OCI-LY7 (cell line): ENCODE data around the gene OR6Y1. TPM values are rescaled to one million over a fixed set of nuclear protein-coding genes. Genes with fewer than 3 reads are reported as not detected.

Experiments
- BruUV-seq: library from RNA; stranded (reverse); fragments of 400-500 nt; replicated peaks from 2 replicates; lab custom pipeline; 2021; lab: Mats Ljungman, UMichigan
- CTCF ChIA-PET: fragments of 300-600 bp; sonication (Branson Sonifier 250); formaldehyde crosslinking; loops from one replicate; lab custom pipeline; 2022; ENCODE audit warnings: antibody characterized with exemption; ENCODE audit not compliant: unreplicated experiment; lab: Charles Lee
- POLR2A ChIA-PET: fragments of 300-600 bp; sonication (Branson Sonifier 250); formaldehyde crosslinking; loops from one replicate; lab custom pipeline; 2022; ENCODE audit warnings: antibody characterized with exemption; lab: Charles Lee
- DNase-seq: peaks from one replicate; pipeline ENCODE4 v3.0.0-alpha.2; 2015; ENCODE audit warnings: low spot score
- H2AFZ ChIP-seq: fragments of 200-600 bp; sonication (generic), shearing (Covaris generic); 2 replicates; pipeline ENCODE4 v1.6.1; 2014; ENCODE audit warnings: mild to moderate bottlenecking, antibody characterized with exemption, low read length, moderate library complexity
- H3K27ac ChIP-seq: fragments of 200-600 bp; sonication (generic); 2 replicates; pipeline ENCODE4 v1.5.1; 2014; ENCODE audit warnings: mixed run types, low read depth, mild to moderate bottlenecking, moderate library complexity, low read length, inconsistent platforms; ENCODE audit not compliant: poor library complexity, severe bottlenecking
- H3K36me3 ChIP-seq: fragments of 200-600 bp; sonication (generic); 2 replicates; pipeline ENCODE4 v1.6.1; 2014; ENCODE audit warnings: mild to moderate bottlenecking, antibody characterized with exemption, low read length, moderate library complexity, mixed read lengths; ENCODE audit not compliant: insufficient read depth
- H3K4me1 ChIP-seq: fragments of 200-600 bp; sonication (generic); 2 replicates; pipeline ENCODE4 v1.5.1; 2014; ENCODE audit warnings: mild to moderate bottlenecking, low read length; ENCODE audit not compliant: insufficient read depth, poor library complexity, severe bottlenecking
- H3K4me2 ChIP-seq: fragments of 200-600 bp; sonication (generic); 2 replicates; pipeline ENCODE4 v1.6.1; 2014; ENCODE audit warnings: mild to moderate bottlenecking, low read length
- H3K4me3 ChIP-seq: fragments of 200-600 bp; sonication (generic); 2 replicates; pipeline ENCODE4 v1.5.1; 2014; ENCODE audit warnings: mild to moderate bottlenecking, low read depth, low read length; ENCODE audit not compliant: poor library complexity, severe bottlenecking
- H3K79me2 ChIP-seq: fragments of 200-600 bp; sonication (generic); 2 replicates; pipeline ENCODE4 v1.6.1; 2016; ENCODE audit warnings: low read depth, mild to moderate bottlenecking, low read length, moderate library complexity, mixed read lengths; ENCODE audit not compliant: insufficient read depth
- H3K9me2 ChIP-seq: fragments of 200-600 bp; sonication (generic); 2 replicates; pipeline ENCODE4 v1.6.1; 2016; ENCODE audit warnings: mild to moderate bottlenecking, low read length, mixed read lengths; ENCODE audit not compliant: insufficient read depth
- H3K9me3 ChIP-seq: fragments of 200-600 bp; sonication (generic); 2 replicates; pipeline ENCODE4 v1.6.1; 2014; ENCODE audit warnings: mild to moderate bottlenecking, mixed run types, low read length, mixed read lengths
- H4K20me1 ChIP-seq: fragments of 200-600 bp; sonication (generic); 2 replicates; pipeline ENCODE4 v1.6.1; 2014; ENCODE audit warnings: mild to moderate bottlenecking, antibody characterized with exemption, low read length, moderate library complexity, mixed read lengths; ENCODE audit not compliant: insufficient read depth
- EZH2phosphoT487 ChIP-seq: fragments of 200-600 bp; sonication (generic); IDR thresholded peaks from 2 replicates; pipeline ENCODE4 v1.6.1; 2018; ENCODE audit warnings: low read depth, borderline replicate concordance, mild to moderate bottlenecking, mixed run types, antibody characterized with exemption, low read length, moderate library complexity, mixed read lengths
- intact Hi-C: fragments of 100-400 bp; cut with micrococcal nuclease; formaldehyde crosslinking; loops from one replicate; pipeline ENCODE4 v1.10.0; 2022; ENCODE audit not compliant: unreplicated experiment
- total RNA-seq, 2 experiments: library from RNA; depleted of rRNA in 1 of 2; stranded (reverse); fragments of >200 nt in 1 of 2; shearing (Covaris generic) in 1 of 2; gene quantifications; 2 replicates each; pipeline ENCODE4 v1.2.3, GENCODE V29; 2014 to 2022
- TF ChIP-seq, protein P1 (sequence below): fragments of 200-600 bp; sonication (generic); conservative IDR thresholded peaks from 2 replicates; pipeline ENCODE4 v1.5.1; 2014; ENCODE audit warnings: mild to moderate bottlenecking, antibody characterized with exemption, low read length, moderate library complexity, mixed read lengths

Gene OR6Y1
- total RNA-seq, 2 experiments from 2014 or later, result not detected

GRCh38 chr1:158527190-158527815 lies 26.9 kb downstream of the OR6Y1 start:
- Histone ChIP-seq H2AFZ (no peak overlapping the region), H3K27ac (no peak overlapping the region), H3K9me3 (no peaks in the 10 kb centered on the region), H3K4me3 (no peak overlapping the region), H3K4me1 (no peaks in the 10 kb centered on the region), H3K36me3 (no peaks in the 10 kb centered on the region), H3K79me2 (no peaks in the 10 kb centered on the region), H3K4me2 (no peak overlapping the region), H4K20me1 (no peaks in the 10 kb centered on the region), H3K9me2 (no peaks in the 10 kb centered on the region)
- DNase-seq, result peak; percentile 45
- CTCF ChIA-PET, result no interaction called here
- POLR2A ChIA-PET, result interaction anchor here (0.5 kb wide), 1 partner anchor 83 kb away, joined by 5 read pairs; no protein-coding TSS in a partner anchor
- no peak for TF ChIP-seq EZH2phosphoT487
- TF ChIP-seq, protein P1, sequence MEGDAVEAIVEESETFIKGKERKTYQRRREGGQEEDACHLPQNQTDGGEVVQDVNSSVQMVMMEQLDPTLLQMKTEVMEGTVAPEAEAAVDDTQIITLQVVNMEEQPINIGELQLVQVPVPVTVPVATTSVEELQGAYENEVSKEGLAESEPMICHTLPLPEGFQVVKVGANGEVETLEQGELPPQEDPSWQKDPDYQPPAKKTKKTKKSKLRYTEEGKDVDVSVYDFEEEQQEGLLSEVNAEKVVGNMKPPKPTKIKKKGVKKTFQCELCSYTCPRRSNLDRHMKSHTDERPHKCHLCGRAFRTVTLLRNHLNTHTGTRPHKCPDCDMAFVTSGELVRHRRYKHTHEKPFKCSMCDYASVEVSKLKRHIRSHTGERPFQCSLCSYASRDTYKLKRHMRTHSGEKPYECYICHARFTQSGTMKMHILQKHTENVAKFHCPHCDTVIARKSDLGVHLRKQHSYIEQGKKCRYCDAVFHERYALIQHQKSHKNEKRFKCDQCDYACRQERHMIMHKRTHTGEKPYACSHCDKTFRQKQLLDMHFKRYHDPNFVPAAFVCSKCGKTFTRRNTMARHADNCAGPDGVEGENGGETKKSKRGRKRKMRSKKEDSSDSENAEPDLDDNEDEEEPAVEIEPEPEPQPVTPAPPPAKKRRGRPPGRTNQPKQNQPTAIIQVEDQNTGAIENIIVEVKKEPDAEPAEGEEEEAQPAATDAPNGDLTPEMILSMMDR, result peak; percentile 76
- intact Hi-C loops, result no loop called here
- BruUV-seq, result no TSS peak

- no TSS peak for BruUV-seq
- POLR2A ChIA-PET, result interaction anchor here (0.6 to 0.7 kb wide), 2 partner anchors 315 to 644 kb away, joined by 3 read pairs; no protein-coding TSS in a partner anchor
- DNase-seq, result no peak
- Histone ChIP-seq H3K9me3 (no peaks in the 10 kb centered on the region), H3K9me2 (no peaks in the 10 kb centered on the region; the same call in 1 of the 2 replicates), H3K4me1 (no peaks in the 10 kb centered on the region), H3K36me3 (no peaks in the 10 kb centered on the region), H3K4me2 (no peak overlapping the region), H3K27ac (no peak overlapping the region), H3K4me3 (no peak overlapping the region), H2AFZ (no peak overlapping the region), H4K20me1 (no peaks in the 10 kb centered on the region), H3K79me2 (no peaks in the 10 kb centered on the region)
- intact Hi-C loops, result no loop called here
- CTCF ChIA-PET, result interaction anchor here (0.5 kb wide), 1 partner anchor 512 kb away, joined by 3 read pairs; no protein-coding TSS in a partner anchor
- TF ChIP-seq, protein P1, result no peak
- no peak for TF ChIP-seq EZH2phosphoT487
Observed at GRCh38 chr1:158521666-158522058, 32.5 kb downstream of the OR6Y1 start.
